Activated CD8-positive, alpha-beta T cell treated with anti-CD3 and anti-CD28 coated beads for 36 hours (primary cell): ENCODE results near the gene SERINC1. TPM values are rescaled to one million over a fixed set of nuclear protein-coding genes. Genes with fewer than 3 reads are reported as not detected.

Experiments
- ATAC-seq: fragments of 200-7000 bp; cut with Tn5 transposase; one replicate; pipeline ENCODE4 v1.10.0; 2021; ENCODE audit warnings: mild to moderate bottlenecking, moderate library complexity
- CTCF ChIA-PET: fragments of 350-600 bp; sonication (Branson Sonifier 250); formaldehyde crosslinking; loops from one replicate; lab custom pipeline; 2021; ENCODE audit warnings: antibody characterized with exemption; lab: Charles Lee
- POLR2A ChIA-PET: fragments of 350-600 bp; sonication (Branson Sonifier 250); formaldehyde crosslinking; loops from one replicate; lab custom pipeline; 2021; ENCODE audit warnings: antibody characterized with exemption; lab: Charles Lee
- DNase-seq: peaks from one replicate; pipeline ENCODE4 v3.0.0-alpha.2; 2020
- H3K27ac Mint-ChIP-seq: one replicate; pipeline ENCODE4 v1.8.0; 2021; ENCODE audit warnings: mild to moderate bottlenecking, mixed read lengths
- H3K27me3 Mint-ChIP-seq: one replicate; pipeline ENCODE4 v1.8.0; 2021; ENCODE audit warnings: mixed read lengths
- H3K36me3 Mint-ChIP-seq: one replicate; pipeline ENCODE4 v1.8.0; 2021; ENCODE audit warnings: low read depth, mixed read lengths
- H3K4me1 Mint-ChIP-seq: one replicate; pipeline ENCODE4 v1.8.0; 2021; ENCODE audit warnings: low read depth, mixed read lengths
- H3K4me3 Mint-ChIP-seq: one replicate; pipeline ENCODE4 v1.8.0; 2021; ENCODE audit warnings: mild to moderate bottlenecking, moderate library complexity, mixed read lengths
- H3K9me3 Mint-ChIP-seq: one replicate; pipeline ENCODE4 v1.8.0; 2021; ENCODE audit warnings: mixed read lengths
- CTCF ChIP-seq: fragments of 200-600 bp; IDR thresholded peaks from one replicate; pipeline ENCODE4 v1.8.0; 2022; ENCODE audit warnings: antibody characterized with exemption, mild to moderate bottlenecking
- intact Hi-C: fragments of 100-400 bp; cut with micrococcal nuclease; formaldehyde crosslinking; loops from one replicate; pipeline ENCODE4 v1.10.0; 2022
- total RNA-seq, 2 experiments: library from RNA; stranded (reverse); gene quantifications; one replicate each; pipeline ENCODE4 v1.2.3, GENCODE V29; 2021

Gene SERINC1
- total RNA-seq, 2 experiments from 2014 or later: 40.2 to 40.5 TPM

- ChIA-PET POLR2A (no interaction called here), CTCF (no interaction called here)
- peaks cover 51% of the 10 kb centered on the region for H3K36me3 Mint-ChIP-seq
- intact Hi-C loops: no loop called here
- H3K4me1 Mint-ChIP-seq: peaks cover 26% of the 10 kb centered on the region
- ATAC-seq (no peak), DNase-seq (no peak)
- no peaks in the 10 kb centered on the region for H3K9me3 Mint-ChIP-seq
- H3K4me3 Mint-ChIP-seq: no peak overlapping the region
- TF ChIP-seq CTCF: no peak
- no peaks in the 10 kb centered on the region for H3K27me3 Mint-ChIP-seq
- no peak overlapping the region for H3K27ac Mint-ChIP-seq
Measured at GRCh38 chr6:122428781-122429180, 42.8 kb downstream of the SERINC1 start.

GRCh38 chr6:122426597-122426996, 45.0 kb downstream of the SERINC1 start:
- ATAC-seq (no peak), DNase-seq (no peak)
- intact Hi-C loops: no loop called here
- ChIA-PET CTCF (interaction anchor here (0.8 to 2.0 kb wide), 5 partner anchors 12 to 104 kb away, joined by 3 to 9 read pairs (median 3); no protein-coding TSS in a partner anchor), POLR2A (no interaction called here)
- Mint-ChIP-seq H3K4me1 (peaks cover 22% of the 10 kb centered on the region), H3K4me3 (no peak overlapping the region), H3K27ac (no peak overlapping the region), H3K27me3 (no peaks in the 10 kb centered on the region), H3K9me3 (no peaks in the 10 kb centered on the region), H3K36me3 (peaks cover 50% of the 10 kb centered on the region)
- no peak for TF ChIP-seq CTCF

GRCh38 chr6:122423734-122424133, 47.9 kb downstream of the SERINC1 start:
- no peaks in the 10 kb centered on the region for H3K27me3 Mint-ChIP-seq
- CTCF ChIA-PET: no interaction called here
- DNase-seq (no peak), ATAC-seq (no peak)
- no peak overlapping the region for H3K27ac Mint-ChIP-seq
- peaks cover 45% of the 10 kb centered on the region for H3K36me3 Mint-ChIP-seq
- no peaks in the 10 kb centered on the region for H3K9me3 Mint-ChIP-seq
- TF ChIP-seq CTCF: no peak
- POLR2A ChIA-PET: no interaction called here
- peaks cover 20% of the 10 kb centered on the region for H3K4me1 Mint-ChIP-seq
- intact Hi-C loops: no loop called here
- no peak overlapping the region for H3K4me3 Mint-ChIP-seq

GRCh38 chr6:122422614-122423267, 48.9 kb downstream of the SERINC1 start:
- intact Hi-C loops: no loop called here
- Mint-ChIP-seq H3K27ac (no peak overlapping the region), H3K36me3 (peaks cover 42% of the 10 kb centered on the region), H3K4me3 (no peak overlapping the region), H3K27me3 (no peaks in the 10 kb centered on the region), H3K4me1 (peaks cover 20% of the 10 kb centered on the region), H3K9me3 (no peaks in the 10 kb centered on the region)
- no peak for DNase-seq
- peak; percentile 61 for ATAC-seq
- POLR2A ChIA-PET: interaction anchor here (1.2 kb wide), 1 partner anchor 24 kb away, joined by 3 read pairs; the partner anchor contains the start of gene HSF2
- TF ChIP-seq CTCF: no peak
- CTCF ChIA-PET: interaction anchor here (0.9 to 1.1 kb wide), 3 partner anchors 10 to 108 kb away, joined by 3 read pairs; no protein-coding TSS in a partner anchor

GRCh38 chr6:122422003-122422402, 49.6 kb downstream of the SERINC1 start:
- no peaks in the 10 kb centered on the region for H3K9me3 Mint-ChIP-seq
- peaks cover 38% of the 10 kb centered on the region for H3K36me3 Mint-ChIP-seq
- no peaks in the 10 kb centered on the region for H3K27me3 Mint-ChIP-seq
- ChIA-PET POLR2A (interaction anchor here (1.2 kb wide), 1 partner anchor 23 kb away, joined by 3 read pairs; the partner anchor contains the start of gene HSF2), CTCF (interaction anchor here (0.7 to 1.1 kb wide), 4 partner anchors 9 to 108 kb away, joined by 3 read pairs; no protein-coding TSS in a partner anchor)
- H3K4me1 Mint-ChIP-seq: peaks cover 14% of the 10 kb centered on the region
- H3K27ac Mint-ChIP-seq: no peak overlapping the region
- intact Hi-C loops: no loop called here
- H3K4me3 Mint-ChIP-seq: no peak overlapping the region
- TF ChIP-seq CTCF: no peak
- ATAC-seq: no peak
- DNase-seq: no peak
